ENCODE results near the gene ARHGDIG. TPM values are rescaled to one million over a fixed set of nuclear protein-coding genes. Genes with fewer than 3 reads are reported as not detected.

ARHGDIG gene
- total RNA-seq, 1 experiment from 2014 or later = 5.9 TPM

DNA sequence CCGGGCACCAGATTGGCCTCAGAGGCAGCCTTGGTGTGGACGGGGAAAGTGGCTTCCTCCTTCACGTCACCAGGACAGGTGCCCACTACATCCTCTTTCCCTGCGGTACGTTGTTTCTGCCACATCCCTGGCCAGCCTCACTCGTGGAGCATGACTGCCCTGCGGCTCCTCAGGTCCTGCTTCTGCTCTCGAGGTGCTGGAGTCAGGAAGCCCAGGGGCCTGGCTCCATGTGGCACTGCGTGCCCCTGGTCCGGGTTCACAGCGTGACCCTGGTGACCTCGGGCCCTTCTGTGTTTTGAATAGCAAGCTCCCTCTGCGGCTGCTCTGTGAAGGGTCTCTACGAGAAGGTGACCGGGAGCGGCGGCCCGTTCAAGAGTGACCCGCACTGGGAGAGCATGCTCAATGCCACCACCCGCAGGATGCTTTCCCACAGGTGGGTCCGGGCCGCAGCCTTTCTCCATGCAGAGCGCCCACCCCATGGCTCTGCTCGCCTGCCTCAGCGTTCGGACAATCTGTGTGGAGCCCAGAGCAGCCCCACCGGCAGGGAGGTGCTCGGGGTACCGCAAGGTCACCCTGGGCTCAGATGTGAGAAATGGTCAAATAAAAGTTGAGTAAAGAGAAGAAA is 18.2 kb upstream of the ARHGDIG start:
- no peaks in the 10 kb centered on the region for H3K79me1 ChIP-seq (ENCODE audit: insufficient read depth, low read depth, low read length, poor library complexity, severe bottlenecking)
- no peak overlapping the region for H3K27ac ChIP-seq (ENCODE audit: insufficient read length, low read depth, low read length)
- no peak overlapping the region for H3K23ac ChIP-seq (ENCODE audit: insufficient read length, low read depth, low read length)
- H2BK120ac ChIP-seq (ENCODE audit: low read depth, low read length, poor library complexity, severe bottlenecking) = no peak overlapping the region
- no peak overlapping the region for H3K4ac ChIP-seq (ENCODE audit: low read depth, low read length)
- TF ChIP-seq, protein P1, sequence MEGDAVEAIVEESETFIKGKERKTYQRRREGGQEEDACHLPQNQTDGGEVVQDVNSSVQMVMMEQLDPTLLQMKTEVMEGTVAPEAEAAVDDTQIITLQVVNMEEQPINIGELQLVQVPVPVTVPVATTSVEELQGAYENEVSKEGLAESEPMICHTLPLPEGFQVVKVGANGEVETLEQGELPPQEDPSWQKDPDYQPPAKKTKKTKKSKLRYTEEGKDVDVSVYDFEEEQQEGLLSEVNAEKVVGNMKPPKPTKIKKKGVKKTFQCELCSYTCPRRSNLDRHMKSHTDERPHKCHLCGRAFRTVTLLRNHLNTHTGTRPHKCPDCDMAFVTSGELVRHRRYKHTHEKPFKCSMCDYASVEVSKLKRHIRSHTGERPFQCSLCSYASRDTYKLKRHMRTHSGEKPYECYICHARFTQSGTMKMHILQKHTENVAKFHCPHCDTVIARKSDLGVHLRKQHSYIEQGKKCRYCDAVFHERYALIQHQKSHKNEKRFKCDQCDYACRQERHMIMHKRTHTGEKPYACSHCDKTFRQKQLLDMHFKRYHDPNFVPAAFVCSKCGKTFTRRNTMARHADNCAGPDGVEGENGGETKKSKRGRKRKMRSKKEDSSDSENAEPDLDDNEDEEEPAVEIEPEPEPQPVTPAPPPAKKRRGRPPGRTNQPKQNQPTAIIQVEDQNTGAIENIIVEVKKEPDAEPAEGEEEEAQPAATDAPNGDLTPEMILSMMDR (conservative IDR thresholded peaks at IDR 0.05) = no peak
- no peaks in the 10 kb centered on the region for H3K9me3 ChIP-seq (ENCODE audit: control insufficient read depth, low read depth, low read length)
- peaks cover 11 to 51% (median 25%) of the 10 kb centered on the region in 3 experiments; a peak in 6 of 7 replicates for H3K36me3 Mint-ChIP-seq (ENCODE audit: insufficient read depth in 1 of 3, low read depth in 3 of 3)
- no peak overlapping the region for H2AFZ ChIP-seq (ENCODE audit: low read length)
- no peaks in the 10 kb centered on the region for H3K79me2 ChIP-seq (ENCODE audit: insufficient read depth, low read length)
- H2BK15ac ChIP-seq (ENCODE audit: low read depth, low read length) = no peak overlapping the region
- H3K4me1 Mint-ChIP-seq = no peaks in the 10 kb centered on the region; a peak in 1 of 4 replicates
- no peak overlapping the region for H3T11ph ChIP-seq (ENCODE audit: low read length)
- no peaks in the 10 kb centered on the region for H3K4me1 ChIP-seq (ENCODE audit: insufficient read depth, low read length)
- H2BK5ac ChIP-seq (ENCODE audit: insufficient read length, low read length) = no peak overlapping the region
- no peak for DNase-seq
- no peak overlapping the region for H2AK5ac ChIP-seq (ENCODE audit: insufficient read length, low read length)
- no peaks in the 10 kb centered on the region for H3K27me3 Mint-ChIP-seq (ENCODE audit: low read depth)
- no peak overlapping the region for H3K14ac ChIP-seq (ENCODE audit: insufficient read depth, low read length)
- no peak overlapping the region for H4K91ac ChIP-seq (ENCODE audit: insufficient read length, low read depth, low read length)
- peak overlapping the region in 2 of 3 experiments; percentile 68 to 82; a peak in 2 of 7 replicates for H3K27ac Mint-ChIP-seq
- H4K20me1 ChIP-seq (ENCODE audit: control insufficient read depth, insufficient read depth, insufficient read length) = no peaks in the 10 kb centered on the region
- no peak overlapping the region for H4K5ac ChIP-seq (ENCODE audit: insufficient read length, low read depth, low read length)
- H3K23me2 ChIP-seq (ENCODE audit: insufficient read length, low read depth, low read length, poor library complexity, severe bottlenecking) = no peaks in the 10 kb centered on the region
- no peak overlapping the region for H3K56ac ChIP-seq (ENCODE audit: insufficient read length, low read depth, low read length)
- no CpG with 5 or more reads among the region's 29 CpGs for WGBS (ENCODE audit: extremely low coverage, insufficient read length, low lambda C conversion rate)
- H2BK12ac ChIP-seq (ENCODE audit: insufficient read length, low read depth, low read length) = no peak overlapping the region
- H4K8ac ChIP-seq (replicated peaks; ENCODE audit: insufficient read length, low read depth, low read length) = no peak overlapping the region
- no peaks in the 10 kb centered on the region for H3K9me3 Mint-ChIP-seq
- no peak overlapping the region for H3K18ac ChIP-seq (ENCODE audit: insufficient read length, low read depth, low read length)
- H3K27me3 ChIP-seq (ENCODE audit: insufficient read depth, low read length) = no peaks in the 10 kb centered on the region
- no peak overlapping the region for H3K4me2 ChIP-seq (ENCODE audit: insufficient read depth, insufficient read length, low read length)
- no peak overlapping the region; a peak in 1 of 5 replicates for H3K4me3 Mint-ChIP-seq
- no peak overlapping the region for H2BK20ac ChIP-seq (ENCODE audit: low read depth, low read length, poor library complexity, severe bottlenecking)
- H3K9ac ChIP-seq (ENCODE audit: extremely low read depth, insufficient read length, low read length) = no peak overlapping the region

Measured in H9 (cell line).